ENCODE results near the gene TRAK1. TPM values are rescaled to one million over a fixed set of nuclear protein-coding genes. Genes with fewer than 3 reads are reported as not detected.

The TRAK1 gene
- total and polyA plus RNA-seq, 2 donors (not counting 1 experiment from before 2014, with no cell fraction given): 71.3 to 129 TPM

DNA sequence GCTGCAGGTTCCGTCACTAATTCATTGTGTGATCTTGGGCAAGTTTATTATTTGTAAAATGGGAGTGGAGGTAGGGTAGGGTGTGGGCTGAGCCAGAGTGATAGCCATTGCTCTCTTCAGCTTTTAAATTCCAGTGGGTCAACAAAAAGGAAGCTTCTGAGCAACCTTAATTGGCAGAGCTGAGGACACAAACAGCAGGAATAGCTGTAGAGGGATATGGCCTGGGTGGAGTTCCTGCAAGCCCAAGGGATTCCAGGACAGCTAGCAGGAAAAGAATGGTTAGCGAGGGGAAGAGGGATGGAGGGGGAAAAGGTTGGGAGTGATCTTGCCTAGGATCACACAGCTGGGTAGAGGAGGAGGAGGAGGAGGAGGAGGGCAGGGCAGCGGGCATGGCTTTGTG lies 163.4 kb downstream of the TRAK1 start:
- H3K4me1 Mint-ChIP-seq: no peaks in the 10 kb centered on the region
- Histone ChIP-seq H3K27me3 (replicated peaks in 1 of 4; ENCODE audit: control extremely low read depth in 1 of 4, control insufficient read depth in 3 of 4, insufficient read depth in 4 of 4, low read length in 3 of 4) (peaks cover 0 to 5% (median 0%) of the 10 kb centered on the region in 4 experiments), H2AFZ (ENCODE audit: insufficient read depth, low read depth, low read length, poor library complexity, severe bottlenecking) (no peak overlapping the region), H3K9me3 (ENCODE audit: control extremely low read depth in 1 of 3, control insufficient read depth in 2 of 3, insufficient read depth in 1 of 3, low read length in 2 of 3) (no peaks in the 10 kb centered on the region), H3K27ac (ENCODE audit: low read length in 2 of 2) (no peak overlapping the region), H4K20me1 (ENCODE audit: control insufficient read depth, insufficient read depth, low read length, poor library complexity, severe bottlenecking) (no peaks in the 10 kb centered on the region), H3K79me2 (ENCODE audit: control insufficient read depth, insufficient read depth, low read length) (no peaks in the 10 kb centered on the region), H3K36me3 (replicated peaks in 1 of 2; ENCODE audit: control extremely low read depth in 1 of 2, control insufficient read depth in 1 of 2, extremely low read depth in 1 of 2, insufficient read depth in 2 of 2, low read length in 1 of 2) (no peaks in the 10 kb centered on the region), H3K4me2 (replicated peaks; ENCODE audit: low read depth, low read length, poor library complexity, severe bottlenecking) (no peak overlapping the region), H3K9ac (ENCODE audit: low read length) (no peak overlapping the region), H3K4me1 (ENCODE audit: control insufficient read depth in 2 of 2, insufficient read depth in 2 of 2, low read length in 2 of 2) (no peaks in the 10 kb centered on the region), H3K4me3 (ENCODE audit: control extremely low read depth in 1 of 5, extremely low read depth in 1 of 5, insufficient read depth in 1 of 5, low read depth in 2 of 5, low read length in 4 of 5) (no peak overlapping the region)
- peaks cover 47% of the 10 kb centered on the region for H3K27me3 Mint-ChIP-seq
- TF ChIP-seq EZH2 (IDR thresholded peaks at IDR 0.05; ENCODE audit: borderline replicate concordance, insufficient read depth, low read depth, low read length, poor library complexity, severe bottlenecking): no peak
- TF ChIP-seq, protein P1, sequence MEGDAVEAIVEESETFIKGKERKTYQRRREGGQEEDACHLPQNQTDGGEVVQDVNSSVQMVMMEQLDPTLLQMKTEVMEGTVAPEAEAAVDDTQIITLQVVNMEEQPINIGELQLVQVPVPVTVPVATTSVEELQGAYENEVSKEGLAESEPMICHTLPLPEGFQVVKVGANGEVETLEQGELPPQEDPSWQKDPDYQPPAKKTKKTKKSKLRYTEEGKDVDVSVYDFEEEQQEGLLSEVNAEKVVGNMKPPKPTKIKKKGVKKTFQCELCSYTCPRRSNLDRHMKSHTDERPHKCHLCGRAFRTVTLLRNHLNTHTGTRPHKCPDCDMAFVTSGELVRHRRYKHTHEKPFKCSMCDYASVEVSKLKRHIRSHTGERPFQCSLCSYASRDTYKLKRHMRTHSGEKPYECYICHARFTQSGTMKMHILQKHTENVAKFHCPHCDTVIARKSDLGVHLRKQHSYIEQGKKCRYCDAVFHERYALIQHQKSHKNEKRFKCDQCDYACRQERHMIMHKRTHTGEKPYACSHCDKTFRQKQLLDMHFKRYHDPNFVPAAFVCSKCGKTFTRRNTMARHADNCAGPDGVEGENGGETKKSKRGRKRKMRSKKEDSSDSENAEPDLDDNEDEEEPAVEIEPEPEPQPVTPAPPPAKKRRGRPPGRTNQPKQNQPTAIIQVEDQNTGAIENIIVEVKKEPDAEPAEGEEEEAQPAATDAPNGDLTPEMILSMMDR (IDR thresholded peaks at IDR 0.05): no peak
- intact Hi-C loops (cut with micrococcal nuclease): no loop called here
- ChIA-PET CTCF (no interaction called here), POLR2A (no interaction called here)
- no peak overlapping the region for H3K27ac Mint-ChIP-seq
- no peak for DNase-seq
- peaks cover 4% of the 10 kb centered on the region for H3K9me3 Mint-ChIP-seq (ENCODE audit: insufficient read depth)
- no peak overlapping the region for H3K4me3 Mint-ChIP-seq
- no peak for ATAC-seq (ENCODE audit: low read depth)
- 90% methylated on average over 3 of the region's 3 CpGs for WGBS (ENCODE audit: insufficient coverage)

DNA sequence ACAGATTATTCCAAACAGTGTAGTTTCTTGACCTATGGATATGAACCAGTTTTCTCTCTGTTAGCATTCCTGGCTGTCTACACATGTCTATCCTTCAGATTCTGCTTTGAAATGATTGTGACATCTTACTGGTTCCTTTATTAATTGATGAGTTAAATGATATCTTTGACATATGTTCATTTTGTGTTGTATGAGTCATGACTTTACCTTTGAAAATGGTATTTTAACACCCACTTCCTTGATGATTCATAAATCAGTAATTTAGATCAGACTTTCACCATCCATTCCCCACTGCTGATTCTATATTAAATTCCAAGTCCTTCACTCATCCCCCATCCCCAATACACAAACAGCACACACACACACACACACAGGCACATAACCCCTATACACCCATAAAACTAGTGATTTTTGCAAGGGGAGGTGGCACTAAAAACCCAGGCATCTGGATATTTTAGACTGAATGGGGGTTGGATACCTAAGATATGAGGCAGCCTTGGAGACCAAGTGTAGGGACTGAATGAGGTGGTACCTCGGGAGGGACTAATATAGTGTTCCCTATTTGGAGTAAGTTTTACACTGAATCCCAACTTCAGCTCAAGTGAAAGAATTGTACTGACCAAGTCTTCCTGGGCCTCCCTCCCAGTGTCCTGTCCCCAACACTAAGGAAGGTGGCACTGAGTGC lies 165.1 kb downstream of the TRAK1 start:
- intact Hi-C loops (cut with micrococcal nuclease): no loop called here
- no CpG with 5 or more reads among the region's 1 CpG for WGBS (ENCODE audit: insufficient coverage)
- ATAC-seq (ENCODE audit: low read depth): no peak
- Mint-ChIP-seq H3K9me3 (ENCODE audit: insufficient read depth) (peaks cover 4% of the 10 kb centered on the region), H3K27ac (no peak overlapping the region), H3K4me3 (no peak overlapping the region), H3K27me3 (peaks cover 57% of the 10 kb centered on the region), H3K4me1 (no peaks in the 10 kb centered on the region)
- no peak overlapping the region for H2AFZ ChIP-seq (ENCODE audit: insufficient read depth, low read depth, low read length, poor library complexity, severe bottlenecking)
- H3K36me3 ChIP-seq (replicated peaks in 1 of 2; ENCODE audit: control extremely low read depth in 1 of 2, control insufficient read depth in 1 of 2, extremely low read depth in 1 of 2, insufficient read depth in 2 of 2, low read length in 1 of 2): no peaks in the 10 kb centered on the region
- no peaks in the 10 kb centered on the region for H3K4me1 ChIP-seq (ENCODE audit: control insufficient read depth in 2 of 2, insufficient read depth in 2 of 2, low read length in 2 of 2)
- no peak overlapping the region for H3K4me2 ChIP-seq (replicated peaks; ENCODE audit: low read depth, low read length, poor library complexity, severe bottlenecking)
- H3K79me2 ChIP-seq (ENCODE audit: control insufficient read depth, insufficient read depth, low read length): no peaks in the 10 kb centered on the region
- H3K9me3 ChIP-seq (ENCODE audit: control extremely low read depth in 1 of 3, control insufficient read depth in 2 of 3, insufficient read depth in 1 of 3, low read length in 2 of 3): no peaks in the 10 kb centered on the region
- DNase-seq: no peak
- CTCF ChIA-PET: no interaction called here
- POLR2A ChIA-PET: no interaction called here
- H3K9ac ChIP-seq (ENCODE audit: low read length): no peak overlapping the region
- H3K4me3 ChIP-seq (ENCODE audit: control extremely low read depth in 1 of 5, extremely low read depth in 1 of 5, insufficient read depth in 1 of 5, low read depth in 2 of 5, low read length in 4 of 5): no peak overlapping the region
- H3K27ac ChIP-seq (ENCODE audit: low read length in 2 of 2): no peak overlapping the region
- TF ChIP-seq, protein P1 (IDR thresholded peaks at IDR 0.05): no peak
- TF ChIP-seq EZH2 (IDR thresholded peaks at IDR 0.05; ENCODE audit: borderline replicate concordance, insufficient read depth, low read depth, low read length, poor library complexity, severe bottlenecking): no peak
- no peaks in the 10 kb centered on the region for H4K20me1 ChIP-seq (ENCODE audit: control insufficient read depth, insufficient read depth, low read length, poor library complexity, severe bottlenecking)
- H3K27me3 ChIP-seq (replicated peaks in 1 of 4; ENCODE audit: control extremely low read depth in 1 of 4, control insufficient read depth in 3 of 4, insufficient read depth in 4 of 4, low read length in 3 of 4): peaks cover 0 to 11% (median under 1%) of the 10 kb centered on the region in 4 experiments

Measured in B cell (primary cell).